NCI-H128 (cell line): ENCODE data around the gene CCN6.

Experiments
- DNase-seq: peaks from one replicate; lab custom pipeline; 2025; ENCODE audit not compliant: unreplicated experiment; lab: John Stamatoyannopoulos, UW

CCN6 gene

DNA sequence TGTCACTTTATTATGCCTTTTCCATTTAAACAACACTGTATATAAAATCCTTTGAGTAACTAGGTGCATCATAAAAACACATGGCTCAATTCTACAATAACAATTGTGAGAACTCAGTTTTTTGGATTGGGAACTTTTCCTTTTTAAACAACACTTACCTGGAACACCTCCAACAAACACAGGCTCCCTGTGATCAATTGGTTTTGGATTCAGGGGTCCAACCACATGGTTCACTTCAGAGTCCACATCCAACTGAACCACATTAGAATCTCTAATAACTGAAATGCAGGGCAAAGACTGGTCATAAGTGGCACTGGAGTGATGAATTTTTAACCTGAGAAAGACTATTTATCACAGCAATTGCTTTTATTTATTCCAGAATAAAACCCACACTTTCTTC is 60.0 kb downstream of the CCN6 start:
- DNase-seq: no peak

DNA sequence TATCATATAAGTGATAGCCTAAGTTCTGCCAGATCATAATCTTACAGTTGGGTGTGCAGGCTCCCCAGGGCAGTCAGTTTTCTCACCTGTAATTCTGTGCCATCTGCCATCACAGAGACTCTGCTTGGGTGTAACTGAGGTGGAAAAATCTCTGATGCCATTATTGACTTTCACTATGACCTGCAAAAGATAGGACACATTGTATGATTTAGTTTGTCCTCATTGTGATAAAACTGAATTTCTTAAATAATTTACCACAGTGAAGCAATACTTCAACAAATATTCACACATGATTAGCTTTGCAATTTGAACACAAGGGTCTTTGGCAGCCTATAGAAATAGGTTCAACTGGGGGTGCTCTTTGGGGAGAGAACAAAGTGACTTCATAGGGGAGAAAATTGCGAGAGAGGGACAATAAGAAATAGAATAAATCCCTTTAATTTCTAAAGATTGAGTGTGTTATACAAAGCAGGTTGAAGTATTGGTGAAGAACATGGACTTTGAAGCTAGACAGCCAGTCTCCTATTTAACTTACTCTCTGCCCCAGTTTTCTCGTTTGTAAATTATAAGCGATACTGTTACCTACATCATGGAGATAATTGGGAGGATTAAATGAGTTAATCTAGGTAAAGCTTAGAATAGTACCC is 60.8 kb downstream of the CCN6 start:
- DNase-seq: no peak

DNA sequence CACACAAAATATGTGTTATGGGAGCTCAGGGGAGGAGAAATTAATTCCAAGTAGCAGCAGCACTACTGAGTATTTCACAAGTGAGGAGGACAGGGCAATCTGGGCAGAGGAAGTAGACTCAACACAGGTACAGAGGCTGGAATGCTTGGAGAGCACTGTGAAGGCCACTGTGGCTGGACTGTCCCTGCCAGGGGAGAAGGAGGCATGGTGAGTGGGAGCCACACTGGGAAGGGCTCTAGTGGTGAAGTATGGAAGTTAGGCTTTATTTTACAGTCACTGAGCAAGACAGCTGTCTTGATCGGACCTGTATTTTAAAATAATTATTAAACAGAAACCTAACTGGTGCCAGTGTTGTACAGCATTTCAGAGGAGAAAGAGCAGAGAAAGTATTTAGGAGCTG is 62.3 kb downstream of the CCN6 start:
- no peak for DNase-seq

DNA sequence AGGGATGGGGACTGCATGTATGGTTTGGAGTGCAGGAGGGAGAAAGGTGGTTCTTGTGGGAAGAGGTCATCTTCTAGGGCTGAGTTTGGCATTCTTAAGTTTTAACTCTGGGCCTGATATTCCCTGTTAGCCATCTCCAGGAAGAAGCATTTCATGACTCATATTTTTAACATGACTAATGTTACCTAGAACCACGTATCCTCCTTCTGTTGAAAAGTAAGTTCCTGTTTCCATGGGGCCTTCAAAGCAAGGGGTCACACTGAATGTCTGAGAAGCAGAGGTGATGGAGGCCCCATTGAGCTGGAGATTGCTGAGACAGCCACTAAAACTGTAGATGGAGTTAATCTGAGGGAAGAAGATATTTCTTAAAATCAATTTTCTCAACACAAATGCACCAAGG is 63.6 kb downstream of the CCN6 start:
- DNase-seq: no peak

DNA sequence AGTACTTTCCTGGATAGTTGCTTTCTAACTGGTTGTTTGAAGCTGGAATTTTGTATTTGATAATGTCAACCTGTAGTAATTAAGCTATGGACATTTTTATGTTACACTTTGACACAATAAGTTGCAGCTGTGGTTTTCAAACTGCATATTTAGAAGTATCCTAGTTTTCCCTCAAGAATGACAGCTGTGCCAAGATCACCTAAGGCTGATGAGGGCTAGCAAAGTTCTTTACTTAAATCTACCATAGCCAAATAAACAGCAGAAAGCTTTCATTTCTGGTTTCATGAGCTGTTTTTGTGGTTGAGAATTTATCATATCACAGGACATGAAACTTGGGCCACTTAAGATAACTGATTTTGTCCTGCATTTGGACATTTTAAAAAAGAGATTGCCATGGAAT is 64.1 kb downstream of the CCN6 start:
- no peak for DNase-seq
